Liver (tissue), 9 donors: ENCODE measurements around the gene TMEM101. TPM values are rescaled to one million over a fixed set of nuclear protein-coding genes. Genes with fewer than 3 reads are reported as not detected.

Source experiments
- DNase-seq: peaks from one replicate; pipeline ENCODE4 v3.0.0-alpha.2; 2017; ENCODE audit warnings: low spot score
- H3K27ac ChIP-seq, 2 donors: one replicate each; pipeline ENCODE4 v1.7.0; 2013; ENCODE audit warnings: inconsistent platforms in 2 of 2, low read length in 2 of 2, control low read depth in 1 of 2, low read depth in 1 of 2, mild to moderate bottlenecking in 1 of 2
- H3K27me3 ChIP-seq, 4 donors: one replicate each; pipeline versions ENCODE4 v1.6.1 to v1.7.0; 2013; ENCODE audit warnings: low read length in 3 of 4, inconsistent platforms in 1 of 4, mild to moderate bottlenecking in 1 of 4, moderate library complexity in 1 of 4; ENCODE audit not compliant: control insufficient read depth in 4 of 4, insufficient read depth in 4 of 4
- H3K36me3 ChIP-seq, 4 donors: one replicate each; pipeline versions ENCODE4 v1.6.1 to v1.7.0; 2013; ENCODE audit warnings: low read length in 3 of 4, mild to moderate bottlenecking in 3 of 4, low read depth in 1 of 4, moderate library complexity in 1 of 4; ENCODE audit not compliant: control insufficient read depth in 4 of 4, insufficient read depth in 3 of 4
- H3K4me1 ChIP-seq, 4 donors: one replicate each; pipeline versions ENCODE4 v1.6.1 to v1.7.0; 2013; ENCODE audit warnings: low read length in 3 of 4, mild to moderate bottlenecking in 3 of 4, moderate library complexity in 1 of 4; ENCODE audit not compliant: control insufficient read depth in 4 of 4, insufficient read depth in 4 of 4
- H3K4me3 ChIP-seq, 3 donors: one replicate each; pipeline versions ENCODE4 v1.6.1 to v1.7.0; 2013; ENCODE audit warnings: low read length in 3 of 3, control low read depth in 1 of 3, low read depth in 1 of 3, mild to moderate bottlenecking in 1 of 3
- H3K9ac ChIP-seq, 2 donors: one replicate each; pipeline ENCODE4 v1.7.0; 2013; ENCODE audit warnings: low read length in 2 of 2, mild to moderate bottlenecking in 2 of 2, moderate library complexity in 2 of 2, control low read depth in 1 of 2, low read depth in 1 of 2
- H3K9me3 ChIP-seq, 4 donors: one replicate each; pipeline versions ENCODE4 v1.6.1 to v1.7.0; 2013; ENCODE audit warnings: low read length in 3 of 4; ENCODE audit not compliant: control insufficient read depth in 4 of 4
- EGR1 ChIP-seq, 2 donors: IDR thresholded peaks; 2 replicates each; pipeline ENCODE4 v1.6.1; 2016 to 2018; ENCODE audit warnings: antibody characterized with exemption in 2 of 2, low read depth in 2 of 2
- FOXA1 ChIP-seq: IDR thresholded peaks from 2 replicates; pipeline ENCODE4 v1.6.1; 2016; ENCODE audit warnings: antibody characterized with exemption
- FOXA2 ChIP-seq: IDR thresholded peaks from 2 replicates; pipeline ENCODE4 v1.6.1; 2016; ENCODE audit warnings: antibody characterized with exemption
- GABPA ChIP-seq, 2 donors: IDR thresholded peaks in 1 of 2; conservative IDR thresholded peaks in 1 of 2; 2 replicates each; pipeline ENCODE4 v1.6.1; 2016; ENCODE audit warnings: antibody characterized with exemption in 2 of 2, mild to moderate bottlenecking in 1 of 2, moderate library complexity in 1 of 2
- HNF4A ChIP-seq, 2 donors: conservative IDR thresholded peaks; 2 replicates each; pipeline ENCODE4 v1.6.1; 2016; ENCODE audit warnings: antibody characterized with exemption in 2 of 2, mild to moderate bottlenecking in 2 of 2
- JUND ChIP-seq, 2 donors: IDR thresholded peaks; 2 replicates each; pipeline ENCODE4 v1.6.1; 2016; ENCODE audit warnings: antibody characterized with exemption in 2 of 2
- NR2F2 ChIP-seq: IDR thresholded peaks from 2 replicates; pipeline ENCODE4 v1.6.1; 2016; ENCODE audit warnings: antibody characterized with exemption
- SP1 ChIP-seq: IDR thresholded peaks from 2 replicates; pipeline ENCODE4 v1.6.1; 2018; ENCODE audit warnings: antibody characterized with exemption, mild to moderate bottlenecking
- TAF1 ChIP-seq: conservative IDR thresholded peaks from 2 replicates; pipeline ENCODE4 v1.6.1; 2016; ENCODE audit warnings: antibody characterized with exemption, mild to moderate bottlenecking
- YY1 ChIP-seq: IDR thresholded peaks from 2 replicates; pipeline ENCODE4 v1.6.1; 2016; ENCODE audit warnings: antibody characterized with exemption, mild to moderate bottlenecking
- ZBTB33 ChIP-seq: IDR thresholded peaks from 2 replicates; pipeline ENCODE4 v1.6.1; 2016; ENCODE audit warnings: antibody characterized with exemption
- WGBS: extraction: QIAGEN DNeasy Blood & Tissue Kit; methylation state at CpG from one replicate; pipeline ENCODE4 v1.1.7; 2013; 5-methylcytosine and 5-hydroxymethylcytosine counted together
- polyA plus RNA-seq, 2 donors: library from polyadenylated mRNA; stranded (reverse) in 1 of 2; unstranded in 1 of 2; fragments of 200-250 nt in 1 of 2; fragments of >200 nt in 1 of 2; fragmentation: Nextera tagmentation in 1 of 2; extraction: Ambion mirVana in 1 of 2; gene quantifications; one replicate each; pipeline versions ENCODE4 v1.2.1 to v1.2.3, GENCODE V29; 2013 to 2015
- total RNA-seq, 2 donors: library from RNA; depleted of rRNA; stranded (reverse); fragments of >200 nt; gene quantifications; one replicate each; pipeline ENCODE4 v1.2.3, GENCODE V29; 2014
- TF ChIP-seq, protein P1 (sequence below): IDR thresholded peaks from 2 replicates; pipeline ENCODE4 v1.6.1; 2016; ENCODE audit warnings: antibody characterized with exemption, mild to moderate bottlenecking
- TF ChIP-seq, protein P2 (sequence below): IDR thresholded peaks from 2 replicates; pipeline ENCODE4 v1.6.1; 2016; ENCODE audit warnings: antibody characterized with exemption
- TF ChIP-seq, protein P3 (sequence below): fragments of 150-350 bp; IDR thresholded peaks from 2 replicates; pipeline ENCODE4 v1.5.1; 2017; ENCODE audit warnings: improper control_type of control experiment, low read depth, low read length; ENCODE audit not compliant: missing input control
- TF ChIP-seq, protein P4 (sequence below): IDR thresholded peaks from 2 replicates; pipeline ENCODE4 v1.6.1; 2016; ENCODE audit warnings: antibody characterized with exemption
- donor health status: healthy.
- donor health status: healthy.
- donor health status: healthy.
- donor health status: healthy.
- donor health status: healthy.

Gene TMEM101
- total and polyA plus RNA-seq, 4 donors = 12.0 to 25.7 (median 21.4) TPM

DNA sequence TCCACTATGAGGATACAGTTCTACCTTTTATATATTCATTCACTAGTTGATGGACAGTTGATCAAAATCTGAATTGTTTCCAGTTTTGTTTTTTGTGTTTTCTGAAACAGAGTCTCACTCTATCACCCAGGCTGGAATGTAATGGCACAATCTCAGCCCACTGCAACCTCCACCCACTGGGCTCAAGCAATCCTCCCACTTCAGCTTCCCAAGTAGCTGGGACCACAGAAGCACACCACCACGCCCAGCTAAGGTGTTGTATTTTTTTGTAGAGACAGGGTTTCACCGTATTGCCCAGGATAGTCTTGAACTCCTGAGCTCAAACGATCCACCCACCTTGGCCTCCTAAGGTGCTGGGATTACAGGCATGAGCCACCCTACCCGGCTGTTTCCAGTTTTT is 30.7 kb upstream of the TMEM101 start:
- Histone ChIP-seq H3K27ac (no peak overlapping the region), H3K9me3 (no peaks in the 10 kb centered on the region), H3K4me3 (no peak overlapping the region), H3K4me1 (peaks cover 0 to 9% (median 5%) of the 10 kb centered on the region in 4 donors), H3K9ac (no peak overlapping the region), H3K27me3 (no peaks in the 10 kb centered on the region), H3K36me3 (peaks cover 4 to 12% (median 8%) of the 10 kb centered on the region in 4 donors)
- WGBS = 98% methylated on average over 4 of the region's 4 CpGs
- no peak for DNase-seq
- TF ChIP-seq, protein P1, sequence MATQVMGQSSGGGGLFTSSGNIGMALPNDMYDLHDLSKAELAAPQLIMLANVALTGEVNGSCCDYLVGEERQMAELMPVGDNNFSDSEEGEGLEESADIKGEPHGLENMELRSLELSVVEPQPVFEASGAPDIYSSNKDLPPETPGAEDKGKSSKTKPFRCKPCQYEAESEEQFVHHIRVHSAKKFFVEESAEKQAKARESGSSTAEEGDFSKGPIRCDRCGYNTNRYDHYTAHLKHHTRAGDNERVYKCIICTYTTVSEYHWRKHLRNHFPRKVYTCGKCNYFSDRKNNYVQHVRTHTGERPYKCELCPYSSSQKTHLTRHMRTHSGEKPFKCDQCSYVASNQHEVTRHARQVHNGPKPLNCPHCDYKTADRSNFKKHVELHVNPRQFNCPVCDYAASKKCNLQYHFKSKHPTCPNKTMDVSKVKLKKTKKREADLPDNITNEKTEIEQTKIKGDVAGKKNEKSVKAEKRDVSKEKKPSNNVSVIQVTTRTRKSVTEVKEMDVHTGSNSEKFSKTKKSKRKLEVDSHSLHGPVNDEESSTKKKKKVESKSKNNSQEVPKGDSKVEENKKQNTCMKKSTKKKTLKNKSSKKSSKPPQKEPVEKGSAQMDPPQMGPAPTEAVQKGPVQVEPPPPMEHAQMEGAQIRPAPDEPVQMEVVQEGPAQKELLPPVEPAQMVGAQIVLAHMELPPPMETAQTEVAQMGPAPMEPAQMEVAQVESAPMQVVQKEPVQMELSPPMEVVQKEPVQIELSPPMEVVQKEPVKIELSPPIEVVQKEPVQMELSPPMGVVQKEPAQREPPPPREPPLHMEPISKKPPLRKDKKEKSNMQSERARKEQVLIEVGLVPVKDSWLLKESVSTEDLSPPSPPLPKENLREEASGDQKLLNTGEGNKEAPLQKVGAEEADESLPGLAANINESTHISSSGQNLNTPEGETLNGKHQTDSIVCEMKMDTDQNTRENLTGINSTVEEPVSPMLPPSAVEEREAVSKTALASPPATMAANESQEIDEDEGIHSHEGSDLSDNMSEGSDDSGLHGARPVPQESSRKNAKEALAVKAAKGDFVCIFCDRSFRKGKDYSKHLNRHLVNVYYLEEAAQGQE = no peak
- TF ChIP-seq, protein P2, sequence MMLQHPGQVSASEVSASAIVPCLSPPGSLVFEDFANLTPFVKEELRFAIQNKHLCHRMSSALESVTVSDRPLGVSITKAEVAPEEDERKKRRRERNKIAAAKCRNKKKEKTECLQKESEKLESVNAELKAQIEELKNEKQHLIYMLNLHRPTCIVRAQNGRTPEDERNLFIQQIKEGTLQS = no peak
- no peak for TF ChIP-seq JUND (IDR thresholded peaks at IDR 0.05)

GRCh38 chr17:44044071-44044470 is 29.3 kb upstream of the TMEM101 start:
- H3K9me3 ChIP-seq = no peaks in the 10 kb centered on the region
- H3K4me1 ChIP-seq = peaks cover 0 to 17% (median 9%) of the 10 kb centered on the region in 4 donors
- H3K36me3 ChIP-seq = peaks cover under 1 to 5% (median 3%) of the 10 kb centered on the region in 4 donors
- TF ChIP-seq TAF1 = no peak
- TF ChIP-seq, protein P1 = no peak
- TF ChIP-seq GABPA (IDR thresholded peaks at IDR 0.05 in 1 of 2, conservative IDR thresholded peaks at IDR 0.05 in 1 of 2) = no peak
- no peak for TF ChIP-seq HNF4A (conservative IDR thresholded peaks at IDR 0.05)
- TF ChIP-seq, protein P2 = no peak
- TF ChIP-seq, protein P3, sequence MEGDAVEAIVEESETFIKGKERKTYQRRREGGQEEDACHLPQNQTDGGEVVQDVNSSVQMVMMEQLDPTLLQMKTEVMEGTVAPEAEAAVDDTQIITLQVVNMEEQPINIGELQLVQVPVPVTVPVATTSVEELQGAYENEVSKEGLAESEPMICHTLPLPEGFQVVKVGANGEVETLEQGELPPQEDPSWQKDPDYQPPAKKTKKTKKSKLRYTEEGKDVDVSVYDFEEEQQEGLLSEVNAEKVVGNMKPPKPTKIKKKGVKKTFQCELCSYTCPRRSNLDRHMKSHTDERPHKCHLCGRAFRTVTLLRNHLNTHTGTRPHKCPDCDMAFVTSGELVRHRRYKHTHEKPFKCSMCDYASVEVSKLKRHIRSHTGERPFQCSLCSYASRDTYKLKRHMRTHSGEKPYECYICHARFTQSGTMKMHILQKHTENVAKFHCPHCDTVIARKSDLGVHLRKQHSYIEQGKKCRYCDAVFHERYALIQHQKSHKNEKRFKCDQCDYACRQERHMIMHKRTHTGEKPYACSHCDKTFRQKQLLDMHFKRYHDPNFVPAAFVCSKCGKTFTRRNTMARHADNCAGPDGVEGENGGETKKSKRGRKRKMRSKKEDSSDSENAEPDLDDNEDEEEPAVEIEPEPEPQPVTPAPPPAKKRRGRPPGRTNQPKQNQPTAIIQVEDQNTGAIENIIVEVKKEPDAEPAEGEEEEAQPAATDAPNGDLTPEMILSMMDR = no peak
- TF ChIP-seq YY1 = no peak
- TF ChIP-seq NR2F2 = no peak
- no peak for TF ChIP-seq JUND (IDR thresholded peaks at IDR 0.05)
- TF ChIP-seq EGR1 (IDR thresholded peaks at IDR 0.05; ENCODE audit: low read depth in 2 of 2) = no peak
- TF ChIP-seq, protein P4, sequence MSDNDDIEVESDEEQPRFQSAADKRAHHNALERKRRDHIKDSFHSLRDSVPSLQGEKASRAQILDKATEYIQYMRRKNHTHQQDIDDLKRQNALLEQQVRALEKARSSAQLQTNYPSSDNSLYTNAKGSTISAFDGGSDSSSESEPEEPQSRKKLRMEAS = no peak
- TF ChIP-seq FOXA1 = no peak
- no peak for TF ChIP-seq ZBTB33
- no peak for TF ChIP-seq FOXA2
- TF ChIP-seq SP1 = no peak
- 77% methylated on average over 1 of the region's 1 CpG for WGBS
- DNase-seq = no peak
- H3K9ac ChIP-seq = no peak overlapping the region
- no peak overlapping the region for H3K4me3 ChIP-seq
- no peak overlapping the region for H3K27ac ChIP-seq
- no peaks in the 10 kb centered on the region for H3K27me3 ChIP-seq
